Erythroblast (primary cell): ENCODE data around the gene ZBTB44.

Experiments
- GATA1 ChIP-seq: IDR thresholded peaks from 2 replicates; pipeline ENCODE4 v1.6.1; 2011; ENCODE audit warnings: low read depth, mild to moderate bottlenecking, control low read depth, low read length, moderate library complexity
- POLR2A ChIP-seq: IDR thresholded peaks from 2 replicates; pipeline ENCODE4 v1.6.1; 2011; ENCODE audit warnings: mild to moderate bottlenecking, low read length

DNA sequence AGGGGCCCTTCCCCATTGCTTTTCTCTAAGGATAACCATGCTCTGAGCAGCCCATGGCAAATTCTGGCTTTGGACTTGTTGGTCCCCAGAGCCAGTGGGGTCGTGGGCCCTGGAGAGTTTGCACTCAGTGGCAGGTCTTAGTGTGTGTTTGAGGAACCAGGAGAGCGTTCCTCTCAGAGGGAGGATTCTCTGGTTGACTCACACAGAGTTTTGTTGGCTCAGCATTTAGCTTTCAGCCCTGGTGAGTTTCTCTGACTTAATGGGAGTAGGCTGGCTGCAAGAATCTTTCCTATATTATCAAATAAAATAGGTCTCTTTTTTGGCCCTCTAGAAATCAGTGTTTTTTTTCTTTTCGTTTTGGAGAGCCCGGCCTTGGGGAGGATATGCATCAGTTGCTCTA is 134.2 kb downstream of the ZBTB44 start:
- TF ChIP-seq POLR2A (no peak), GATA1 (no peak)
